Measurements from ENCODE around the gene RGPD3. TPM values are rescaled to one million over a fixed set of nuclear protein-coding genes. Genes with fewer than 3 reads are reported as not detected.

Gene RGPD3
- total RNA-seq, 1 experiment from 2014 or later = 0.27 TPM

DNA sequence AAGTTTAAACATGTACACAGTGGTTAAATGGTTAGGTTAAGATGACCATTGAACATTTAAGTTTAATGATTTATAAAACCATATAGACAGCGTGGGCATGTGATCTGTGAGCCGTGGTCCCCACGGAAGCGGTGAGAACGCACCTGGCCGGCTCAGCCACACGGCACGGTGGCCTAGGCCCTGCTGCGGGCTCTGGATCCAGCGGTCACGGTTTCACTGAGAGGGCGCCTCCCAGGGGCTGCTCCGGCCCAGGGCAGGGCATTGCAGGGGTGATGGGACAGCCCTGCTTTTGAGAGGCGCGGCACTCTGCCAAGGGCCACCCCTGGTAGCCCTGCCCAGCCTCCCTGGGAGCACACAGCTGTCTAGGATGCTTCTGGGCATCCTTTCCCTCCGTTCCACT, 124.9 kb downstream of the RGPD3 start:
- peaks cover 3% of the 10 kb centered on the region for H3K27me3 Mint-ChIP-seq (ENCODE audit: insufficient read depth, unreplicated experiment)
- H3K9me3 Mint-ChIP-seq (ENCODE audit: unreplicated experiment) = peaks cover 19% of the 10 kb centered on the region
- DNase-seq = no peak
- no peaks in the 10 kb centered on the region for H3K36me3 Mint-ChIP-seq (ENCODE audit: insufficient read depth, unreplicated experiment)
- TF ChIP-seq, protein P1, sequence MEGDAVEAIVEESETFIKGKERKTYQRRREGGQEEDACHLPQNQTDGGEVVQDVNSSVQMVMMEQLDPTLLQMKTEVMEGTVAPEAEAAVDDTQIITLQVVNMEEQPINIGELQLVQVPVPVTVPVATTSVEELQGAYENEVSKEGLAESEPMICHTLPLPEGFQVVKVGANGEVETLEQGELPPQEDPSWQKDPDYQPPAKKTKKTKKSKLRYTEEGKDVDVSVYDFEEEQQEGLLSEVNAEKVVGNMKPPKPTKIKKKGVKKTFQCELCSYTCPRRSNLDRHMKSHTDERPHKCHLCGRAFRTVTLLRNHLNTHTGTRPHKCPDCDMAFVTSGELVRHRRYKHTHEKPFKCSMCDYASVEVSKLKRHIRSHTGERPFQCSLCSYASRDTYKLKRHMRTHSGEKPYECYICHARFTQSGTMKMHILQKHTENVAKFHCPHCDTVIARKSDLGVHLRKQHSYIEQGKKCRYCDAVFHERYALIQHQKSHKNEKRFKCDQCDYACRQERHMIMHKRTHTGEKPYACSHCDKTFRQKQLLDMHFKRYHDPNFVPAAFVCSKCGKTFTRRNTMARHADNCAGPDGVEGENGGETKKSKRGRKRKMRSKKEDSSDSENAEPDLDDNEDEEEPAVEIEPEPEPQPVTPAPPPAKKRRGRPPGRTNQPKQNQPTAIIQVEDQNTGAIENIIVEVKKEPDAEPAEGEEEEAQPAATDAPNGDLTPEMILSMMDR (IDR thresholded peaks at IDR 0.05; ENCODE audit: insufficient read depth in 1 of 2, low read depth in 1 of 2, low read length in 1 of 2, severe bottlenecking in 1 of 2, unreplicated experiment in 1 of 2) = no peak
- no peaks in the 10 kb centered on the region for H3K9me3 ChIP-seq
- BruUV-seq (replicated peaks) = no TSS peak
- no peaks in the 10 kb centered on the region for H3K4me1 ChIP-seq
- no peak overlapping the region for H3K4me3 Mint-ChIP-seq (ENCODE audit: unreplicated experiment)
- ChIA-PET CTCF (no interaction called here), POLR2A (no interaction called here)
- no peak overlapping the region for H3K4me3 ChIP-seq (ENCODE audit: low read depth, low read length)
- no peaks in the 10 kb centered on the region for H3K36me3 ChIP-seq (ENCODE audit: control insufficient read depth, insufficient read depth, low read length)
- no peak overlapping the region for H3K27ac Mint-ChIP-seq (ENCODE audit: unreplicated experiment)
- no peaks in the 10 kb centered on the region for H3K4me1 Mint-ChIP-seq (ENCODE audit: low read depth, unreplicated experiment)
- no peaks in the 10 kb centered on the region for H3K27me3 ChIP-seq (replicated peaks; ENCODE audit: control insufficient read depth, insufficient read depth, low read length)
- intact Hi-C loops (cut with micrococcal nuclease; ENCODE audit: unreplicated experiment) = no loop called here

DNA sequence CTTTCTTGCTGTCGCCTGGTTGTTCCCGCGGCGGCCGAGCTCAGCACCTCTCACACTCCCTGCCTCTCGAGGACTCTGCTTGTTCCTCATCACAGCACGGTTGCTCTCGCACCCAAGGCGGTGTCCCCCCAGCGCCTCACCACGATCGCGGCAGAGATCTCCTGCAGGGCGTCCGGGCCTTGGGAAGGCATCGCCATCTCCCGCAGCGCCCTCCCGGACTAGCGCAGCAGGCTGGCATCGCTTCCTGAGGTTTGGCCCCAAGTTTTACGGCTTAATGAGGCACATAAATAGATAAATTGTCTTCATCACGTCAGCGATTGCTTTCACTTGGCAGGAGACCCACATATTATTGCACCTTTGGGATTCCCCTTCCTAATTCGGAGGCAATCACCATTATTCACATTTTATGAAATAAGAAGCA, 125.4 kb downstream of the RGPD3 start:
- Mint-ChIP-seq H3K9me3 (ENCODE audit: unreplicated experiment) (peaks cover 19% of the 10 kb centered on the region), H3K27ac (ENCODE audit: unreplicated experiment) (no peak overlapping the region), H3K27me3 (ENCODE audit: insufficient read depth, unreplicated experiment) (peaks cover 3% of the 10 kb centered on the region), H3K36me3 (ENCODE audit: insufficient read depth, unreplicated experiment) (no peaks in the 10 kb centered on the region), H3K4me3 (ENCODE audit: unreplicated experiment) (no peak overlapping the region), H3K4me1 (ENCODE audit: low read depth, unreplicated experiment) (no peaks in the 10 kb centered on the region)
- DNase-seq = no peak
- Histone ChIP-seq H3K36me3 (ENCODE audit: control insufficient read depth, insufficient read depth, low read length) (no peaks in the 10 kb centered on the region), H3K27me3 (replicated peaks; ENCODE audit: control insufficient read depth, insufficient read depth, low read length) (no peaks in the 10 kb centered on the region), H3K9me3 (no peaks in the 10 kb centered on the region), H3K4me3 (ENCODE audit: low read depth, low read length) (no peak overlapping the region), H3K4me1 (no peaks in the 10 kb centered on the region)
- ChIA-PET CTCF (no interaction called here), POLR2A (no interaction called here)
- TF ChIP-seq, protein P1 (IDR thresholded peaks at IDR 0.05; ENCODE audit: insufficient read depth in 1 of 2, low read depth in 1 of 2, low read length in 1 of 2, severe bottlenecking in 1 of 2, unreplicated experiment in 1 of 2) = no peak
- intact Hi-C loops (cut with micrococcal nuclease; ENCODE audit: unreplicated experiment) = no loop called here
- BruUV-seq (replicated peaks) = no TSS peak

DNA sequence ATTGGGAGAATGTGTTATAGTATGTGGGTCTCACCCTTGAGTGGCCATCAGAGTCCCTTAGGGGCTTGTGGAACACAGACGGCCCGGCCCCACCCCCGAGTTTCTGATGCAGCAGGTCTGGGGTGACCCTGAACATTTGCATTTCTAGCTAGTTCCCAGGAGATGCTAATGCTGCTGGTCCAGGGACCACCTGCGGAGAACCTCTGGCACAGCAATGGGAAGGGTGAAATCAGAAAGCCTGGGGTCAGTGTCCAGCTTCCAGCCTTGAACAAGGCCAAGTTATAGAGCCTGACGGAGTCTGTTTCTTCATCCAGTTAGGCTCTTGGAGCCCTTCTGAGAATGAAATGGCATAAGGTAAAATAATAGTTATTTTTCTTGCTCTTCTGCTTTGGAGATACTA, 126.5 kb downstream of the RGPD3 start:
- DNase-seq = no peak
- intact Hi-C loops (cut with micrococcal nuclease; ENCODE audit: unreplicated experiment) = no loop called here
- H3K27me3 ChIP-seq (replicated peaks; ENCODE audit: control insufficient read depth, insufficient read depth, low read length) = no peaks in the 10 kb centered on the region
- Mint-ChIP-seq H3K36me3 (ENCODE audit: insufficient read depth, unreplicated experiment) (no peaks in the 10 kb centered on the region), H3K4me3 (ENCODE audit: unreplicated experiment) (no peak overlapping the region), H3K27ac (ENCODE audit: unreplicated experiment) (no peak overlapping the region), H3K27me3 (ENCODE audit: insufficient read depth, unreplicated experiment) (no peaks in the 10 kb centered on the region), H3K9me3 (ENCODE audit: unreplicated experiment) (peaks cover 19% of the 10 kb centered on the region), H3K4me1 (ENCODE audit: low read depth, unreplicated experiment) (no peaks in the 10 kb centered on the region)
- H3K36me3 ChIP-seq (ENCODE audit: control insufficient read depth, insufficient read depth, low read length) = no peaks in the 10 kb centered on the region
- no peak overlapping the region for H3K4me3 ChIP-seq (ENCODE audit: low read depth, low read length)
- POLR2A ChIA-PET = no interaction called here
- no TSS peak for BruUV-seq (replicated peaks)
- H3K9me3 ChIP-seq = no peaks in the 10 kb centered on the region
- TF ChIP-seq, protein P1 (IDR thresholded peaks at IDR 0.05; ENCODE audit: insufficient read depth in 1 of 2, low read depth in 1 of 2, low read length in 1 of 2, severe bottlenecking in 1 of 2, unreplicated experiment in 1 of 2) = no peak
- no peaks in the 10 kb centered on the region for H3K4me1 ChIP-seq
- CTCF ChIA-PET = no interaction called here

Other genes starting within 250 kb of the RGPD3 start
- gene CD8B2, start 19.0 kb upstream of the RGPD3 start, total RNA-seq (2022) = 0.09 and 0.14 TPM in 2 replicates

Data from Caco-2 (cell line).